Measurements from ENCODE around the gene PRKCD.

Gene PRKCD

GRCh38 chr3:53232641-53233377, 71.8 kb downstream of the PRKCD start:
- no peak for DNase-seq (ENCODE audit: low read depth, low spot score)

GRCh38 chr3:53234130-53234840, 73.3 kb downstream of the PRKCD start:
- no peak for DNase-seq (ENCODE audit: low read depth, low spot score)

GRCh38 chr3:53234841-53235232, 73.8 kb downstream of the PRKCD start:
- DNase-seq (ENCODE audit: low read depth, low spot score) = no peak

GRCh38 chr3:53235545-53235944, 74.5 kb downstream of the PRKCD start:
- no peak for DNase-seq (ENCODE audit: low read depth, low spot score)

GRCh38 chr3:53236112-53236841, 75.3 kb downstream of the PRKCD start:
- DNase-seq (ENCODE audit: low read depth, low spot score) = no peak

- no peak for DNase-seq (ENCODE audit: low read depth, low spot score)
These were observed 77.2 kb downstream of the PRKCD start for GRCh38 chr3:53238051-53238850.

- no peak for DNase-seq (ENCODE audit: low read depth, low spot score)
These were observed 77.9 kb downstream of the PRKCD start for GRCh38 chr3:53238886-53239285.

GRCh38 chr3:53239800-53240199, 78.8 kb downstream of the PRKCD start:
- DNase-seq (ENCODE audit: low read depth, low spot score) = no peak

- DNase-seq (ENCODE audit: low read depth, low spot score) = no peak
These were observed 80.3 kb downstream of the PRKCD start for GRCh38 chr3:53240989-53241972.

- DNase-seq (ENCODE audit: low read depth, low spot score) = no peak
These were observed 81.1 kb downstream of the PRKCD start for GRCh38 chr3:53242155-53242554.

Measured in activated CD4-positive, CD25-positive, alpha-beta regulatory T cell treated with anti-CD3 and anti-CD28 coated beads, Interleukin-2, amount 50 U/mL, for 16 hours (primary cell).